HepG2 (cell line): ENCODE measurements around the gene C14orf180. TPM values are rescaled to one million over a fixed set of nuclear protein-coding genes. Genes with fewer than 3 reads are reported as not detected.

Source experiments
- ATAC-seq: fragments of 200-7000 bp; cut with Tn5 transposase; 3 replicates; pipeline ENCODE4 v1.9.1; 2020; ENCODE audit warnings: mild to moderate bottlenecking, moderate library complexity
- BruUV-seq: library from RNA; stranded (reverse); fragments of 400-500 nt; replicated peaks from 2 replicates; lab custom pipeline; 2021; lab: Mats Ljungman, UMichigan
- CTCF ChIA-PET: fragments of 300-600 bp; formaldehyde crosslinking; extraction: SDS; loops from one replicate; lab custom pipeline; 2021; ENCODE audit warnings: low total read pairs, inconsistent platforms, low intra/inter-chr PET ratio; lab: Yijun Ruan, JAX
- POLR2A ChIA-PET: fragments of 350-600 bp; sonication (Branson Sonifier 250); formaldehyde crosslinking; loops from one replicate; lab custom pipeline; 2020; ENCODE audit warnings: antibody characterized with exemption, inconsistent platforms; lab: Yijun Ruan, JAX
- DNase-seq: peaks from one replicate; pipeline ENCODE4 v3.0.0-alpha.2; 2015; ENCODE audit warnings: low spot score
- FAIRE-seq: peaks from 3 replicates; lab custom pipeline; 2011; peaks lifted over from hg19 to GRCh38; lab: Jason Lieb, UNC
- H2AFZ ChIP-seq: one replicate; pipeline ENCODE4 v1.6.1; 2011; ENCODE audit warnings: low read length, inconsistent platforms
- H3K27ac ChIP-seq: fragments of 300-600 bp; 3 replicates; pipeline ENCODE4 v1.8.0; 2011; ENCODE audit warnings: mixed run types, mild to moderate bottlenecking, mixed read lengths, low read length, inconsistent platforms; ENCODE audit not compliant: insufficient read depth; ENCODE audit errors: extremely low read length
- H3K27me3 ChIP-seq, 2 experiments: fragments of 200-600 bp in 1 of 2; 2 replicates in 1 of 2; 3 replicates in 1 of 2; pipeline versions ENCODE4 v1.6.0 to v1.8.0; 2011; ENCODE audit warnings: low read length in 2 of 2, mild to moderate bottlenecking in 2 of 2, moderate library complexity in 2 of 2, inconsistent platforms in 1 of 2; ENCODE audit not compliant: insufficient read depth in 2 of 2, control insufficient read depth in 1 of 2
- H3K36me3 ChIP-seq, 2 experiments: fragments of 200-600 bp in 1 of 2; replicated peaks in 1 of 2; 2 replicates in 1 of 2; 3 replicates in 1 of 2; pipeline versions ENCODE4 v1.5.1 to v1.8.0; 2011; ENCODE audit warnings: low read length in 2 of 2, inconsistent platforms in 1 of 2; ENCODE audit not compliant: insufficient read depth in 2 of 2, control insufficient read depth in 1 of 2
- H3K4me1 ChIP-seq: 2 replicates; pipeline ENCODE4 v1.5.1; 2012; ENCODE audit warnings: low read length, inconsistent platforms; ENCODE audit not compliant: insufficient read depth
- H3K4me2 ChIP-seq: 2 replicates; pipeline ENCODE4 v1.6.0; 2011; ENCODE audit warnings: low read depth, low read length, inconsistent platforms
- H3K4me3 ChIP-seq, 3 experiments: fragments of 200-600 bp in 1 of 3; sonication (generic), shearing (Covaris generic) in 1 of 3; replicated peaks in 1 of 3; 2 replicates each; pipeline ENCODE4 v1.5.1; 2011 to 2016; ENCODE audit warnings: low read length in 3 of 3, inconsistent platforms in 2 of 3, low read depth in 2 of 3, mild to moderate bottlenecking in 2 of 3, control low read depth in 1 of 3, mixed read lengths in 1 of 3; ENCODE audit not compliant: insufficient read depth in 1 of 3
- H3K79me2 ChIP-seq: one replicate; pipeline ENCODE4 v1.6.1; 2011; ENCODE audit warnings: low read length, inconsistent platforms; ENCODE audit not compliant: insufficient read depth
- H3K9ac ChIP-seq: 2 replicates; pipeline ENCODE4 v1.6.0; 2011; ENCODE audit warnings: mild to moderate bottlenecking, low read depth, low read length, inconsistent platforms; ENCODE audit not compliant: insufficient read depth
- H3K9me3 ChIP-seq: 2 replicates; pipeline ENCODE4 v1.5.1; 2012; ENCODE audit warnings: mild to moderate bottlenecking, low read length
- H4K20me1 ChIP-seq: 2 replicates; pipeline ENCODE4 v1.6.0; 2011; ENCODE audit warnings: inconsistent platforms, mild to moderate bottlenecking, low read length, moderate library complexity; ENCODE audit not compliant: insufficient read depth
- ATF7 ChIP-seq, 2 experiments: fragments of 450-650 bp in 1 of 2; sonication (generic) in 1 of 2; formaldehyde crosslinking in 1 of 2; IDR thresholded peaks; 2 replicates each; pipeline versions ENCODE4 v1.4.0 to v1.6.1; 2016 to 2020; ENCODE audit warnings: antibody characterized with exemption in 1 of 2, mild to moderate bottlenecking in 1 of 2, missing genetic modification reagents in 1 of 2
- CREB1 ChIP-seq, 2 experiments: fragments of 450-650 bp in 1 of 2; IDR thresholded peaks; 2 replicates each; pipeline ENCODE4 v1.6.1; 2016 to 2017; ENCODE audit warnings: control low read depth in 1 of 2, mild to moderate bottlenecking in 1 of 2, missing compliant biosample characterization in 1 of 2, missing genetic modification characterization in 1 of 2
- FOXM1 ChIP-seq: sonication (generic); formaldehyde crosslinking; IDR thresholded peaks from 2 replicates; pipeline ENCODE4 v1.5.0; 2020; ENCODE audit warnings: missing genetic modification reagents
- GATAD1 ChIP-seq: IDR thresholded peaks from 2 replicates; pipeline ENCODE4 v1.6.1; 2016; ENCODE audit warnings: missing genetic modification reagents, missing compliant biosample characterization
- HDAC2 ChIP-seq: sonication (generic); formaldehyde crosslinking; IDR thresholded peaks from 2 replicates; pipeline ENCODE4 v1.4.0; 2020; ENCODE audit warnings: missing genetic modification reagents
- ZNF44 ChIP-seq: sonication (generic); formaldehyde crosslinking; IDR thresholded peaks from 2 replicates; pipeline ENCODE4 v1.5.1; 2020; ENCODE audit warnings: mild to moderate bottlenecking, missing genetic modification reagents
- ZNF713 ChIP-seq: sonication (generic); formaldehyde crosslinking; IDR thresholded peaks from 2 replicates; pipeline ENCODE4 v1.4.0; 2020; ENCODE audit warnings: mild to moderate bottlenecking, missing genetic modification reagents
- WGBS: methylation state at CpG from one replicate; pipeline ENCODE4 v1.1.6; 2017; ENCODE audit warnings: low lambda C conversion rate; 5-methylcytosine and 5-hydroxymethylcytosine counted together
- in situ Hi-C: cut with HindIII; loops from 2 replicates; pipeline ENCODE4 v1.10.0; 2017; ENCODE audit warnings: low pct_unique_long_range_greater_than_20kb; ENCODE audit not compliant: extremely low pct_ligation_motif_present
- intact Hi-C: fragments of 100-400 bp; cut with micrococcal nuclease; formaldehyde crosslinking; loops from one replicate; pipeline ENCODE4 v1.10.0; 2022; ENCODE audit not compliant: unreplicated experiment
- polyA plus RNA-seq, 8 experiments: library from polyadenylated mRNA; depleted of rRNA in 3 of 8; stranded (reverse) in 7 of 8; unstranded in 1 of 8; fragments of >200 nt; fragmentation: Illumina TruSeq in 4 of 8; extraction: Trizol in 4 of 8; gene quantifications; 2 replicates each; pipeline versions ENCODE4 v1.2.1 to v1.2.3, GENCODE V29; 2011 to 2016; ENCODE audit warnings: low read depth in 4 of 8, missing spikeins in 1 of 8, mixed read lengths in 1 of 8; ENCODE audit not compliant: insufficient read depth in 1 of 8
- total RNA-seq, 5 experiments: library from RNA; depleted of rRNA; stranded (reverse); fragments of >200 nt; fragmentation: Illumina TruSeq; extraction: Trizol; gene quantifications; 2 replicates each; pipeline ENCODE4 v1.2.3, GENCODE V29; 2016; ENCODE audit warnings: low read depth in 1 of 5

C14orf180 gene
- total and polyA plus RNA-seq, 2 of the 13 experiments (the other 11 are each of a cell fraction or from before 2014, with no cell fraction given), result not detected

GRCh38 chr14:104572024-104572626, 7.4 kb upstream of the C14orf180 start:
- ChIA-PET CTCF (no interaction called here), POLR2A (no interaction called here)
- in situ Hi-C loops (no loop called here), intact Hi-C loops (no loop called here)
- BruUV-seq, result no TSS peak
- H3K4me2 ChIP-seq, result no peak overlapping the region
- no peaks in the 10 kb centered on the region for H3K79me2 ChIP-seq
- no peaks in the 10 kb centered on the region for H3K36me3 ChIP-seq
- H3K9ac ChIP-seq, result no peak overlapping the region
- H3K4me1 ChIP-seq, result peaks cover 18% of the 10 kb centered on the region
- no peaks in the 10 kb centered on the region for H3K9me3 ChIP-seq
- H3K4me3 ChIP-seq, result no peak overlapping the region
- peaks cover 2% of the 10 kb centered on the region; the same call in 1 of the 2 replicates for H4K20me1 ChIP-seq
- no peak for DNase-seq
- WGBS, result 0% methylated on average over 1 of the region's 11 CpGs
- peaks cover 8 to 64% of the 10 kb centered on the region in 2 experiments; a peak in 4 of 5 replicates for H3K27me3 ChIP-seq
- FAIRE-seq, result no peak
- H2AFZ ChIP-seq, result no peak overlapping the region
- H3K27ac ChIP-seq, result no peak overlapping the region
- TF ChIP-seq ZNF44 (CRISPR knock-in tag), result no peak
- TF ChIP-seq ZNF713 (CRISPR knock-in tag), result no peak
- no peak for TF ChIP-seq GATAD1
- no peak for TF ChIP-seq FOXM1
- TF ChIP-seq, all 625 proteins: peak for 0
- no peak for ATAC-seq

GRCh38 chr14:104572668-104573067, 6.9 kb upstream of the C14orf180 start:
- Histone ChIP-seq H3K4me3 (no peak overlapping the region), H3K79me2 (no peaks in the 10 kb centered on the region), H3K27ac (no peak overlapping the region), H2AFZ (no peak overlapping the region), H3K9ac (no peak overlapping the region), H3K4me1 (peaks cover 24% of the 10 kb centered on the region), H3K36me3 (no peaks in the 10 kb centered on the region), H3K4me2 (no peak overlapping the region), H3K9me3 (no peaks in the 10 kb centered on the region), H4K20me1 (peaks cover 2% of the 10 kb centered on the region; the same call in 1 of the 2 replicates), H3K27me3 (peaks cover 9 to 61% of the 10 kb centered on the region in 2 experiments; a peak in 4 of 5 replicates)
- POLR2A ChIA-PET, result no interaction called here
- no peak for DNase-seq
- no peak for ATAC-seq
- in situ Hi-C loops (no loop called here), intact Hi-C loops (no loop called here)
- no peak for FAIRE-seq
- CTCF ChIA-PET, result no interaction called here
- BruUV-seq, result no TSS peak
- TF ChIP-seq HDAC2 (CRISPR knock-in tag) (no peak), ATF7 (IDR thresholded peaks at IDR 0.05) (peak; percentile 91), ATF7 (CRISPR knock-in tag; IDR thresholded peaks at IDR 0.05) (no peak), CREB1 (IDR thresholded peaks at IDR 0.05) (peak; percentile 96), CREB1 (CRISPR knock-in tag; IDR thresholded peaks at IDR 0.05) (no peak)
- 37% methylated on average over 7 of the region's 7 CpGs for WGBS
